Measurements from ENCODE around the gene PPARA.

Gene PPARA

GRCh38 chr22:46150034-46150654 lies at the start of gene PPARA:
TSS of gene PPARA (plus strand) at chr22:46150526. CDS start at chr22:46198384, 47,858 bp downstream.
- DNase-seq (ENCODE audit: low read depth in 2 of 3, low spot score in 1 of 3): peak; percentile 50 to 84 (median 77)

GRCh38 chr22:46102159-46102558 lies 48.2 kb upstream of the PPARA start:
- DNase-seq (ENCODE audit: low read depth in 2 of 3, low spot score in 1 of 3): no peak

GRCh38 chr22:46102752-46103151 lies 47.6 kb upstream of the PPARA start:
- DNase-seq (ENCODE audit: low read depth in 2 of 3, low spot score in 1 of 3): no peak

GRCh38 chr22:46103181-46103580 lies 47.1 kb upstream of the PPARA start:
- no peak for DNase-seq (ENCODE audit: low read depth in 2 of 3, low spot score in 1 of 3)

GRCh38 chr22:46103664-46104063 lies 46.7 kb upstream of the PPARA start:
- DNase-seq (ENCODE audit: low read depth in 2 of 3, low spot score in 1 of 3): no peak

GRCh38 chr22:46104170-46104880 lies 46.0 kb upstream of the PPARA start:
- DNase-seq (ENCODE audit: low read depth in 2 of 3, low spot score in 1 of 3): no peak

GRCh38 chr22:46104881-46105493 lies 45.3 kb upstream of the PPARA start:
- DNase-seq (ENCODE audit: low read depth in 2 of 3, low spot score in 1 of 3): no peak

- no peak for DNase-seq (ENCODE audit: low read depth in 2 of 3, low spot score in 1 of 3)
Observed at GRCh38 chr22:46105494-46106278, 44.6 kb upstream of the PPARA start.

- no peak for DNase-seq (ENCODE audit: low read depth in 2 of 3, low spot score in 1 of 3)
Observed at GRCh38 chr22:46106279-46107022, 43.9 kb upstream of the PPARA start.

GRCh38 chr22:46107089-46107664 lies 43.1 kb upstream of the PPARA start:
- DNase-seq (ENCODE audit: low read depth in 2 of 3, low spot score in 1 of 3): no peak

GRCh38 chr22:46107753-46108563 lies 42.4 kb upstream of the PPARA start:
- DNase-seq (ENCODE audit: low read depth in 2 of 3, low spot score in 1 of 3): no peak

GRCh38 chr22:46108564-46109473 lies 41.5 kb upstream of the PPARA start:
- DNase-seq (ENCODE audit: low read depth in 2 of 3, low spot score in 1 of 3): no peak

- no peak for DNase-seq (ENCODE audit: low read depth in 2 of 3, low spot score in 1 of 3)
Observed at GRCh38 chr22:46109474-46110003, 40.8 kb upstream of the PPARA start.

GRCh38 chr22:46110215-46110614 lies 40.1 kb upstream of the PPARA start:
- no peak for DNase-seq (ENCODE audit: low read depth in 2 of 3, low spot score in 1 of 3)

- no peak for DNase-seq (ENCODE audit: low read depth in 2 of 3, low spot score in 1 of 3)
Observed at GRCh38 chr22:46111645-46112306, 38.5 kb upstream of the PPARA start.

- no peak for DNase-seq (ENCODE audit: low read depth in 2 of 3, low spot score in 1 of 3)
Observed at GRCh38 chr22:46112405-46112804, 37.9 kb upstream of the PPARA start.

- DNase-seq (ENCODE audit: low read depth in 2 of 3, low spot score in 1 of 3): no peak
Observed at GRCh38 chr22:46113110-46113909, 37.0 kb upstream of the PPARA start.

Measured in stimulated activated CD4-positive, alpha-beta T cell treated with anti-CD3 and anti-CD28 coated beads, Interleukin-12 subunit alpha, Interleukin-12 subunit beta, amount 100 ng/mL, for 48 hours (primary cell).